GM12878 (cell line): ENCODE measurements around the gene CACNA1D.

ENCODE experiments used
- CREB1 ChIP-seq: IDR thresholded peaks from 2 replicates; pipeline ENCODE4 v1.6.1; 2012; ENCODE audit warnings: low read depth, mild to moderate bottlenecking, inconsistent platforms
- EZH2 ChIP-seq: IDR thresholded peaks from 2 replicates; pipeline ENCODE4 v1.6.1; 2012; ENCODE audit warnings: low read depth, mild to moderate bottlenecking, control low read depth, inconsistent platforms, low read length, borderline replicate concordance; ENCODE audit not compliant: control insufficient read depth
- FOXK2 ChIP-seq: fragments of 450-650 bp; IDR thresholded peaks from 2 replicates; pipeline ENCODE4 v1.6.1; 2017; ENCODE audit warnings: mild to moderate bottlenecking, moderate library complexity
- POLR2A ChIP-seq: IDR thresholded peaks from 2 replicates; pipeline ENCODE4 v1.6.1; 2011; ENCODE audit warnings: low read depth, mild to moderate bottlenecking, low read length
- RAD21 ChIP-seq: IDR thresholded peaks from 2 replicates; pipeline ENCODE4 v1.6.1; 2011; ENCODE audit warnings: mild to moderate bottlenecking, low read depth, low read length, moderate library complexity; ENCODE audit not compliant: insufficient read depth
- YY1 ChIP-seq: IDR thresholded peaks from 2 replicates; pipeline ENCODE4 v1.6.1; 2011; ENCODE audit warnings: low read depth, mild to moderate bottlenecking, low read length
- TF ChIP-seq, protein P1 (sequence below), 3 experiments: IDR thresholded peaks in 2 of 3; conservative IDR thresholded peaks in 1 of 3; 2 replicates each; pipeline ENCODE4 v1.5.1; 2011; ENCODE audit warnings: low read depth in 3 of 3, low read length in 3 of 3, mild to moderate bottlenecking in 3 of 3, control low read depth in 2 of 3, moderate library complexity in 2 of 3, inconsistent platforms in 1 of 3, mixed read lengths in 1 of 3; ENCODE audit not compliant: control insufficient read depth in 2 of 3, insufficient read depth in 1 of 3; ENCODE audit errors: extremely low read depth in 1 of 3
- TF ChIP-seq, protein P2 (sequence below): IDR thresholded peaks from 2 replicates; pipeline ENCODE4 v1.6.1; 2011; ENCODE audit warnings: borderline replicate concordance, low read depth, mild to moderate bottlenecking, moderate library complexity, mixed read lengths, low read length; ENCODE audit not compliant: insufficient read depth; ENCODE audit errors: extremely low read length

DNA sequence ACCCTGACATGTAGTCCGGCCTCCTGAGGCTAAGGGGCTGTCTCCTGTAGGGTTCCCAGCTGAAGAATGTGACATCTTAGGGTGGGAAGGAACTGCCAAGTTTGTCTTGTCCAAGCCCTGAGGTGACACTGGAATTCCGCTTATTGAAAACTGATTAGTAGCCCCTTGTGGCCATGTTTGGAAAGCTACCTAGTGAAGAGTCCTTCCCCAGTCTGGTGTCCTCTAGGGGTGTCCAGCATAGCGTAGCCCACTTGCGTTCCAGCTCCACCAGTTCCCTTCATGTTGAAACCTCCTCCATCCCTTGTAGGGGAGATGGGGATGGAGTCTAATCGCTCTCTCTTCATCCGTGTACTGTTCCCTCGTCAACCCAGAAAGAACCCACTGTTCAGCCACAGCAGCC is 272.3 kb downstream of the CACNA1D start:
- TF ChIP-seq YY1 (no peak), EZH2 (no peak), POLR2A (no peak), RAD21 (no peak), FOXK2 (no peak), CREB1 (no peak)
- TF ChIP-seq, protein P1, sequence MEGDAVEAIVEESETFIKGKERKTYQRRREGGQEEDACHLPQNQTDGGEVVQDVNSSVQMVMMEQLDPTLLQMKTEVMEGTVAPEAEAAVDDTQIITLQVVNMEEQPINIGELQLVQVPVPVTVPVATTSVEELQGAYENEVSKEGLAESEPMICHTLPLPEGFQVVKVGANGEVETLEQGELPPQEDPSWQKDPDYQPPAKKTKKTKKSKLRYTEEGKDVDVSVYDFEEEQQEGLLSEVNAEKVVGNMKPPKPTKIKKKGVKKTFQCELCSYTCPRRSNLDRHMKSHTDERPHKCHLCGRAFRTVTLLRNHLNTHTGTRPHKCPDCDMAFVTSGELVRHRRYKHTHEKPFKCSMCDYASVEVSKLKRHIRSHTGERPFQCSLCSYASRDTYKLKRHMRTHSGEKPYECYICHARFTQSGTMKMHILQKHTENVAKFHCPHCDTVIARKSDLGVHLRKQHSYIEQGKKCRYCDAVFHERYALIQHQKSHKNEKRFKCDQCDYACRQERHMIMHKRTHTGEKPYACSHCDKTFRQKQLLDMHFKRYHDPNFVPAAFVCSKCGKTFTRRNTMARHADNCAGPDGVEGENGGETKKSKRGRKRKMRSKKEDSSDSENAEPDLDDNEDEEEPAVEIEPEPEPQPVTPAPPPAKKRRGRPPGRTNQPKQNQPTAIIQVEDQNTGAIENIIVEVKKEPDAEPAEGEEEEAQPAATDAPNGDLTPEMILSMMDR (IDR thresholded peaks at IDR 0.05 in 2 of 3, conservative IDR thresholded peaks at IDR 0.05 in 1 of 3; ENCODE audit: control insufficient read depth in 2 of 3, extremely low read depth in 1 of 3, insufficient read depth in 1 of 3, low read depth in 3 of 3, low read length in 3 of 3) = no peak
- TF ChIP-seq, protein P2, sequence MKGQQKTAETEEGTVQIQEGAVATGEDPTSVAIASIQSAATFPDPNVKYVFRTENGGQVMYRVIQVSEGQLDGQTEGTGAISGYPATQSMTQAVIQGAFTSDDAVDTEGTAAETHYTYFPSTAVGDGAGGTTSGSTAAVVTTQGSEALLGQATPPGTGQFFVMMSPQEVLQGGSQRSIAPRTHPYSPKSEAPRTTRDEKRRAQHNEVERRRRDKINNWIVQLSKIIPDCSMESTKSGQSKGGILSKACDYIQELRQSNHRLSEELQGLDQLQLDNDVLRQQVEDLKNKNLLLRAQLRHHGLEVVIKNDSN = no peak
